ENCODE results near the gene ZNF135.

ZNF135 gene

DNA sequence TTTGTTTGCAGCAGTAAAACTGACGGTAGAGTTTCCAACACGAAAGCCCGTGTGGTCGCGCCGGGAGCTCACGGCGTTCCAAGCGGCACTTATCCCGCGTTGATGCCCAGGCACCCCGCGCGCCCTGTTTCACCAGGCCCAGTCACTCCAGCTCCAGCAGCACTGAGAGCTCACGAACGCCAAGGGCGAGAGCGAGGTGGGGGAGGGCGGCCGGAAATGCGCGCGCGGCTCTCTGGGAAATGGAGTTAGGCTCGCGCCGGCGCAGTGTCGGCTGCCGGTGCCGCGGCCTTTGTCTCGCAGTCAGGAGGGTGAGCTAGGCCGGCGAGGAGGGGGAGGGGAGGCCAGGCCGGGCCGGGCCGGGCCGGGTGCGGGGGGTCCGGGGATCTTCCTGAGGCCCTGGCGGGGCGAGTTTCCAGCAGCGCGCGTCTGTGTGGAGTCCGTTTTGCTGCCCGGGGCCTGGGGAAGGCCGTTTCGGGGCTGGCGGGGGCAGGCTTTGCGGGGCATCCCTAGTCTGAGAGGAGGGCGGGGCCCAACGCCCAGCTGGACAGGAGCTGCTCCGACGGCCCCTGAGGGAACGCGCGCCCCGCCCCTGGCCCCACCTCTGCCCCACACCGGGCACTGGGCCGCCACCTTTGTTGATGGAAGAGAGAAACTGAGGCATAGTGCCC lies at the start of gene ZNF135:
ZNF135 (plus strand) TSS at position 280 of the 668 bp plus-strand sequence. CDS start 721 bp downstream, outside the sequence.
- peak; percentile 39 for DNase-seq

- no peak for DNase-seq
Observed at GRCh38 chr19:58009301-58009665, 49.8 kb upstream of the ZNF135 start.

- DNase-seq = peak; percentile 81
Observed at GRCh38 chr19:58009666-58010301, 49.3 kb upstream of the ZNF135 start.

DNA sequence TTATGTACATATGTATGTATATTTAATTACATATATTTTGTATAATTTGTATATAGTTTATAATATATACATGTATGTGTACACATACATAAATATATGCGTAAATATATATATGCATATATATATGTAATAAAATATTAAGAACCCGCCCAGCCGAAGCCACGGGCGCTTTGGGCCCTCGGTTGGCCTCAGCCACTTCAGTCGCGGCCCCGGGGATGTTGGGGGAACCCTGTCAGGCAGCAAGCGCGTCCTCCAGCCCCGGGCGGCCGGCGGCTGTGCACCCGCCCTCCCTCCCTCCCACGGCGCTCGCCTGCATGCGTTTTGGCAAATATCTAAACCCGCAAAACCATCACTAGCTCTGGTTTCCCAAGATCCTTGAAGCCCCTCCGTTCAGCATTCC lies 48.6 kb upstream of the ZNF135 start:
- no peak for DNase-seq

DNA sequence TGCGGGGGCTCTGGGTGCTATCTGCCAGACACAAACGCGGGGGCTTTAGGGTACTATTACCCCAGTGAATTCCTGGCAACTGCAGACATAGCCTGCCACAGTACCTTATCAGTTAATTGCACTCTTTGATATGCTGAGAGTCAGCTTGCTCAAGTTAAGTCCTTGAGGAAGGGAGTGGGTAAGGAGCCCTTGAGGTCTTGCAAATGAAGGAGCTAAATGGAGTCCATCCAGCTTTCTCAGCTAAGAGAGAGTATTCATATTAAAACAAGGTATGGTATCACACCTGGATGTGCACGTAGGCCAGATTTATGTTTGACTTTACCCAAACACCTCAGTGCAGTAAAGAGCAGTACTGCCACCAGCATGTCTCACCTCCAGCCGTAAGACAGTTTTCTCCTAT lies 44.9 kb upstream of the ZNF135 start:
- DNase-seq = no peak

DNA sequence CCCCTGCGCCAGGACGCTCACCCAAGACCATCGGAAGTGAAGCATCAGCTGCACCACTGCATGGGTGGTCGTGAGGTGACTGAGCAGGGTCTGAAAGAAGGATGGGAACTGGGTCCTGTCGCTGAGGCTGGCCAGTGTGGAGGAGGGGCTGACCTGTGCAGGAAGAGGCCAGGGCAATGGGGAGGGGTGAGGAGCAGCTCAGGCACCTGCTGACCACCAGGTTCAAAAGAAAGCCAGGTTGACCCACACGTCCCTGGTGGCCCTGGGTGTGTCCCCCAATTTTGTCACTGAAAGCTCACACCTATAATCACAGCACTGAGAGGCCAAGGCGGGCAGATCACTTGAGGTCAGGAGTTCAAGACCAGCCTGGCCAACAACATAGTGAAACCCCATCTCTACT lies 39.0 kb upstream of the ZNF135 start:
- DNase-seq = no peak

DNA sequence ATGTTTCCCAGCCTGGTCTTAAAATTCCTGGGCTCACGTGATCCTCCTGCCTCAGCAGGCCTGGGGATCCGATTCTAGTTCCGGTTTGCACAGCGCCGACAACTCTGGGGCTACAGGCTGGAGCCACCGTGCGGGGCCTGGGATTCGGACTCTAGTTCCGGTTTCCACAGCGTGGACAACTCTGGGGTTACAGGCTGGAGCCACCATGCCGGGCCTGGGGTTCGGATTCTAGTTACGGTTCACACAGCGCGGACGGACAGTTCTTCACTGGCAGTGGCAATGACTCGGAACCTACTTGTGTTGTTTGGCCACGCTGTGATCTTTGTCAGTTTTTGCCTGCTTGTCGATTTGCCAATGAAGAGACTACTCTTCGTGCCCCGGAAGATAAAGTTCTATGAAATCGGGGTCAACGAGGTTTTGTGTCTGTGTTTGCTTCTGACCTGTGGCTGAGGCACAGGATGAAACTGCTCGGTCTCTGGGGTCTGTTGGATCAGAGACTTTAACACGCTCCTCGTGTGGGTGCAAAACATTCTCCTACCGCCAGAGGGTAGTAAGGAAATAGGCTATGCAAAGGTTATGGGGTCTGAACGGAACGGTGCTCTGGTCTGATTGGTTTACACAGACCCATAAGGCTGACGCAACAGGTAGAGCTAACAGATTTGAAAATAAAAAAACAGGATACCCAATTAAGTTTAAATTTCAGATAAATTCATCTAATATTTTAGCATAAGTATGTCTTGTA lies 37.4 kb upstream of the ZNF135 start:
- peak; percentile 31 for DNase-seq

- no peak for DNase-seq
Observed at GRCh38 chr19:58022283-58022660, 36.8 kb upstream of the ZNF135 start.

DNA sequence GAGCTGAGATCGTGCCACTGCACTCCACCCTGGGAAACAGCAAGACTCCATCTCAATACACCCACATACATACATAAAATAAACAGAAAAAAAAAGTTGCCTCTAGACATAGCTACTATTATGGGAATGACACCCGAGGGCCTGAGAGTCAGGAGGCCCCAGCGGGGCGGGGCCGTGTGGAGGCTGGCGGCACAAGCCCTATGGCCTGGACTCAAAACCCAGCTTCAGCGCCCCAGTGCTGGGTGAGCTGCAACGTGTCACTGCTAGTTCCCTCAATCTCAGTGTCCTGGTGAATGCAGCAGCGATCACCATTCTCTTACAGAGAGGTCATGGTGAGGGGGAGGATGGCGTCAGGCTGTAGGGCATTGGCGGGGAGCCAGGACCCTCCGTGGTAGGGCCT lies 34.4 kb upstream of the ZNF135 start:
- DNase-seq = no peak

DNA sequence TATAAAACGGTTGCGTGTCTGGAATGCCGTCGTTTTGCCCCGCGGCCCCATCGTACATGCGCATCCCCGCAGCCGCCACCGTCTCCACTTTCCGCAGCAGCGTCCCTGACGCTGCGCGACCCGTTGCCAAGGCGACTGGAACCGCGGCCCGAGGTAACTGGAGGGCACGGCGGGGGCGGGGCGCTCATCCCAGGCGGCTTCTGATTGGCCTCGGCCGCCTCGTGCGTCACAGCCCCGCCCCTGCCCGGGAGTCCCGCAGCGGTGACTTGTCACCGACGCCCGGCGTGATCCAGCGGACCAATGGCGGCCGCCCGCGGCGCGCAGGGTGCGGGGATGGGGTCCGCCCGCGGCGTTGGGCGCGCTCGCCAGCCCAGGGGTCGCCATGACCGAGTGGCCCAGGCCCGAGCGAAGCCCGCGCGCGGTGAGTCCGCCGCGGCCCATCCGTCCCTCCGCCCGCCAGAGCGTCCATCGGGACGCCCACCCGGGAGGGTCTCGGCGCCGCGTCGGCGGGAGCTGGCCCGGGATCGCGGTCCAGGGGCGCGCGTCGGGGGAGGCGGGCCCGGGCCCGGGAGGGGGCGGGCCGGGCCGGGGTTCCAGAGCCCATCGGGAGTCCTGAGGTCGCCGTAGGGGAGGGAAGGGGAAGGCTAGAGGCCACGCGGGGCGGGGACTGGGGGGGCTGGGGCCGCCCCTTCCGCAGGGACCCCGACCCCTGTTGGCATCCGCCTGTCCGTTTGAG lies 25.2 kb upstream of the ZNF135 start, which contains the start of gene ZSCAN1:
ZSCAN1 (plus strand) TSS at position 285 of the 736 bp plus-strand sequence. CDS start 3,812 bp downstream, outside the sequence.
- no peak for DNase-seq

DNA sequence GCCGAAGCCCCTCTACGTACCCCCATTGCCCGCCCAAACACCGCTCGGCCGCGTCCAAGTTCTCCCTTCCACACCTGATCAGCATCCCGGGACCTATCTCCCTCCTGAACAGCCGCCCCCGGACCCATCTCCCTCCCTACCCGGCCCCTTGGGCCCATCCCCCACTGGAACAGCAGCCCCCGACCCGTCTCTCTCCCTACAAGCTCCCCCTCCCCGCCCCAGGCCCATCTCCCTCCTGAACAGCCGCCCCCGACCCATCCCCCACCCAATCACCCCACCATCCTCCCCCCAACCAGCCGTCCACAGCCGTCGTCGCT lies 24.6 kb upstream of the ZNF135 start:
- no peak for DNase-seq

DNA sequence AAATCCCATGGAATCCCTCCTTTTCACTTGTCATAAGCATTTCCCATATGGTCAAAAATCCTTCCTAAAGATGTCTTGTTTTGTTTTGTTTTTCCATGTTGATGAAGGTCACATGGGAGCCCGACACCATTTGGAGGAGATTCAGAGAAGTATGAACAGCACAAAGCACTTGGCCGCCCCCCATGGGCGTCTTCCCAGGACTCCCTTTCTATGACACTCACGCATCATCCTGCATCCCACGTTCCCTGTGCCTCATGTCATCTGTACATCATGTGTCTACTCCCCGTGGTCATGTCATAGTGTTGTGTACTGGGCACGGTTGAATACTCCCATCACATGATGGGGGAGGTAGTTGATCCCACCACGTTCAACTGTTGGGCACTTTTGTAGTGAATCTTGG lies 23.2 kb upstream of the ZNF135 start:
- no peak for DNase-seq

GRCh38 chr19:58037927-58038687 lies 21.0 kb upstream of the ZNF135 start:
- no peak for DNase-seq

GRCh38 chr19:58038688-58039204 lies 20.3 kb upstream of the ZNF135 start:
- no peak for DNase-seq

- DNase-seq = no peak
Observed at GRCh38 chr19:58040751-58041525, 18.1 kb upstream of the ZNF135 start.

DNA sequence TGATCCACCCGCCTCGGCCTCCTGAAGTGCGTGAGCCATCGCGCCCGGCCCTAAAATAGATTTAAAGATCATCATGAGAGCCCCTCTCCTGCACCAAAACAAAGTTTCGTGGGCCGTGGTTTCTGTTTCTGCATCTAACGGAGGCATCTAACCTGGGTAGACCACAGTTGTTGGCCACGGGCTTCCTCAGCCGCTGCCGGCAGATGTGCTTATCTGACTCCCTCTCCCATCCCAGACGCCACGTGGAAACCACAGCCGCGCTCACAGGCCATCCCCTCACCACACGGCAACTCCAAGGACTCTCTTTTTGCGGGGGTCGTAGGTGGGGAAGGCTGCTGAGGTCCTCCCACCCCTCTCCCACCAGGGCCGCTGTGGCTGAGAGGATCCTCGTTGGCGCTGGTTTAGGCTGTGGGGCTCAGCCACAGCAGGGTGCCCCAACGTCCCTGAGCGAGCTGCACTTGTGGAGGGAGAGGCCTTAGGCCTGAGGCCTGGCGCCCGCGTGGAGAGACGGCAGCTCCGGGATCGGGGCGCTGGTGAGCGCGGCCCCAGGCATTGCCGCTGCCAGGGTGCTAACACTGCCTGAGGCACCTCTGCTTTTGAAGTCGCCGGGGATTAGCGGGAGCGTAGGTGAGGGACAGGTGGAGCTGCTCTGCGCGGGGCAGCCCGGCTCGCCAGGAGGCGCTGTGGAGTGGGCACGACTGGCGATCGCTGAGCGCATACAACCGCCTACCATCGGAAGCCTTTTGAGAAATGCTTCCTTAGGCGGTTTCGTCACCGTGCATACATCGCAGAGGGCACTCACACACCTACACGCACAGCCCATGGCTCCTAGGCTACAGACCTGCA lies 16.4 kb upstream of the ZNF135 start:
- DNase-seq = no peak

DNA sequence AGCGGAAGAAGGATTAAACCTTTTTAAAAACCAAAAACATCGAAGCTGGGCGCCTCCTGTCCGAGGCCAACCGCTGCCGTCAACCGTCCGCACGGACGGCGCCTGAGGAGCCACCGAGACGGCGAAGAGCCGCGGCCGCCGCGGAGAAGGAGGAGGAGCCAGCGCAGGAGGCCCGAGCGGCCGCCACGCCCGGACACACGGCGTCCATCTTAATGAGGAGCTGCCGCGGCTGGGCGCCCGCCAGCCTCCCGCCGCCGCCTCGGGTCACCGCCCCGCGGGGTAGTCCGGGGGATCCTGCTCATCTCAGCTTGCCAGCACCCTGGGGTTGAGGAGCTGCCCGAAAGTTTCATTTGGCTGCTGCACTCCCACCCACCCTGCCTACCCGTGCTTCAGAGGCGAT lies 14.7 kb upstream of the ZNF135 start:
- no peak for DNase-seq

DNA sequence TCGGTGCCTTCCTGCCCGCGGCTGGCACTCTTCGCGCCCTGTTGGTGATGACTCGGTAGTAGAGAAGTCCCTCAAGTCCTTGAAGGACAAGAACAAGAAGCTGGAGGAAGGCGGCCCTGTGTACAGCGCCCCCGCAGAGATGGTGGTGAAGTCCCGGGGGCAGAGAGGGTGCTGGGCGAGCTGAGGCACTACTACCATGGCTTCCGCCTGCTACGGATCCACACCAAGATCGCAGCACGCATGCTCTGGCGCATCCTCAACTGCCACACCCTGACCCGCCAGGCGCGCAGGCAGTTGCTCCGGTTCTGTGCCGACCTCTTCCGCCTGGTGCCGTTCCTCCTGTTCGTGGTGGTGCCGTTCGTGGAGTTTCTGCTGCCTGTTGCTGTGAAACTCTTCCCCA lies 14.2 kb upstream of the ZNF135 start:
- DNase-seq = no peak

DNA sequence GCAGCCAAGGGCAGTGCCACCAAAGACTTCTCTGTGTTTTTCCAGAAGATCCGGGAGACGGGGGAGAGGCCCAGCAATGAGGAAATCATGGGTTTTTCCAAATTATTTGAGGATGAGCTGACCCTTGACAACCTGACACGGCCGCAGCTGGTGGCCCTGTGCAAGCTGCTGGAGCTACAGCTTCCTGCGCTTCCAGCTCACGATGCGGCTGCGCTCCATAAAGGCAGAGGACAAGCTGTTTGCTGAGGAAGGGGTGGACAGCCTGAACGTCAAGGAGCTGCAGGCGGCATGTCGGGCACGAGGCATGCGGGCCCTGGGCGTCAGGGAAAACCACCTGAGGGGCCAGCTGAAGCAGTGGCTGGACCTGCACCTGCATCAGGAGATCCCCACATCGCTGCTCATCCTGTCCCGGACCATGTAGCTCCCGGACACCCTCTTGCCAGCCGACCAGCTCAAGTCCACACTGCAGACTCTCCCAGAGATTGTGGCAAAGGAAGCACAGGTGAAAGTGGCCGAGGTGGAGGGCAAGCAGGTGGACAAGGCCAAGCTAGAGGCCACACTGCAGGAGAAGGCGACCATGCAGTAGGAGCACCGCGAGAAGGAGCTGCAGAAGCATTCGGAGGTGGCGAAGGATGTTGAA lies 13.6 kb upstream of the ZNF135 start:
- no peak for DNase-seq

DNA sequence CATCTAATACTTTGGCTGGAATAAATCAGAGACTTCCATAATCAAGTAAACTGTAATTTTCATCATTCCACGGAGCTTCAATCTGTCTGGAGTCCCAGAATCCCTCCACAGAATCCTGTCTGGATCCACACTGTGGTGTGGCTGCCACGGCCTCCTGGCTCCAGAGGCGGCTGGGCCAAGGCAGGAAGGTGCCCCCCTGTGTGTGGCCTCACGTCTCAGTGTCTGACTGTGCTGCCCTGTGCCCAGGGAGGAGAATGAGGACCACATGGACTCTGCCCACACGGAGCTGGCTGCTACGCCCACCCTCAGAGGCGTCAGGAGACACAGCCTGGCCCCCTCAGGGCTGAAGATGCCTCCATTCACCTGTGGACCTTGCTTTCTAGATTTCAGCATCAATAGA lies 12.2 kb upstream of the ZNF135 start:
- no peak for DNase-seq

All from NCI-H1436 (cell line).